HepG2 (cell line): Measurements from ENCODE around the gene RUVBL2. TPM values are rescaled to one million over a fixed set of nuclear protein-coding genes. Genes with fewer than 3 reads are reported as not detected.

ENCODE experiments used
- ATF7 ChIP-seq, 2 experiments: fragments of 450-650 bp in 1 of 2; sonication (generic) in 1 of 2; formaldehyde crosslinking in 1 of 2; IDR thresholded peaks; 2 replicates each; pipeline versions ENCODE4 v1.4.0 to v1.6.1; 2016 to 2020; ENCODE audit warnings: antibody characterized with exemption in 1 of 2, mild to moderate bottlenecking in 1 of 2, missing genetic modification reagents in 1 of 2
- CHD2 ChIP-seq: IDR thresholded peaks from 2 replicates; pipeline ENCODE4 v1.6.1; 2011; ENCODE audit warnings: low read depth, low read length, improper control_type of control experiment
- CREB3 ChIP-seq: sonication (generic); formaldehyde crosslinking; IDR thresholded peaks from 2 replicates; pipeline ENCODE4 v1.5.0; 2020; ENCODE audit warnings: missing genetic modification reagents
- DNMT3B ChIP-seq: conservative IDR thresholded peaks from 2 replicates; pipeline ENCODE4 v1.6.1; 2016; ENCODE audit warnings: missing biosample characterization, control low read depth
- FOSL1 ChIP-seq: sonication (generic); formaldehyde crosslinking; IDR thresholded peaks from 2 replicates; pipeline ENCODE4 v1.9.0; 2021; ENCODE audit warnings: missing genetic modification reagents, borderline replicate concordance
- HMGXB3 ChIP-seq: sonication (generic); formaldehyde crosslinking; IDR thresholded peaks from 2 replicates; pipeline ENCODE4 v1.4.0; 2020; ENCODE audit warnings: missing genetic modification reagents, borderline replicate concordance
- HNF1B ChIP-seq: sonication (generic); formaldehyde crosslinking; IDR thresholded peaks from 2 replicates; pipeline ENCODE4 v1.5.1; 2020; ENCODE audit warnings: mild to moderate bottlenecking, moderate library complexity, missing genetic modification reagents
- IKZF4 ChIP-seq: sonication (generic); formaldehyde crosslinking; IDR thresholded peaks from 2 replicates; pipeline ENCODE4 v1.5.1; 2020; ENCODE audit warnings: borderline replicate concordance, mild to moderate bottlenecking, low read depth, missing genetic modification reagents; ENCODE audit errors: not compliant biosample characterization
- MXD4 ChIP-seq: IDR thresholded peaks from 2 replicates; pipeline ENCODE4 v1.6.1; 2016; ENCODE audit warnings: mild to moderate bottlenecking, missing biosample characterization, missing genetic modification reagents
- NR2C2 ChIP-seq: sonication (generic); formaldehyde crosslinking; IDR thresholded peaks from 2 replicates; pipeline ENCODE4 v1.4.0; 2020; ENCODE audit warnings: missing genetic modification reagents, mild to moderate bottlenecking, moderate library complexity, borderline replicate concordance
- REPIN1 ChIP-seq: sonication (generic); formaldehyde crosslinking; IDR thresholded peaks from 2 replicates; pipeline ENCODE4 v1.8.0; 2022; ENCODE audit warnings: missing genetic modification reagents, low read depth, mild to moderate bottlenecking, borderline replicate concordance
- RXRB ChIP-seq: IDR thresholded peaks from 2 replicates; pipeline ENCODE4 v1.6.1; 2016; ENCODE audit warnings: borderline replicate concordance, missing genetic modification reagents, missing compliant biosample characterization
- SMYD3 ChIP-seq: sonication (generic); formaldehyde crosslinking; IDR thresholded peaks from 2 replicates; pipeline ENCODE4 v1.8.1; 2023; ENCODE audit warnings: mild to moderate bottlenecking, missing genetic modification reagents
- ZBTB39 ChIP-seq: sonication (generic); formaldehyde crosslinking; IDR thresholded peaks from 2 replicates; pipeline ENCODE4 v1.5.0; 2020; ENCODE audit warnings: missing genetic modification reagents
- ZKSCAN5 ChIP-seq: sonication (generic); formaldehyde crosslinking; IDR thresholded peaks from 2 replicates; pipeline ENCODE4 v1.5.1; 2020; ENCODE audit warnings: mild to moderate bottlenecking, missing genetic modification reagents
- ZNF451 ChIP-seq: sonication (generic); formaldehyde crosslinking; IDR thresholded peaks from 2 replicates; pipeline ENCODE4 v1.5.0; 2020; ENCODE audit warnings: mild to moderate bottlenecking, missing genetic modification reagents
- ZNF576 ChIP-seq: sonication (generic); formaldehyde crosslinking; IDR thresholded peaks from 2 replicates; pipeline ENCODE4 v1.4.0; 2020; ENCODE audit warnings: mild to moderate bottlenecking, missing genetic modification reagents
- ZNF703 ChIP-seq: sonication (generic); formaldehyde crosslinking; IDR thresholded peaks from 2 replicates; pipeline ENCODE4 v1.5.1; 2020; ENCODE audit warnings: missing genetic modification reagents, mild to moderate bottlenecking, moderate library complexity, borderline replicate concordance
- ZNF782 ChIP-seq: sonication (generic); formaldehyde crosslinking; IDR thresholded peaks from 2 replicates; pipeline ENCODE4 v1.4.0; 2020; ENCODE audit warnings: missing genetic modification reagents, mild to moderate bottlenecking, borderline replicate concordance
- polyA plus RNA-seq, 8 experiments: library from polyadenylated mRNA; depleted of rRNA in 3 of 8; stranded (reverse) in 7 of 8; unstranded in 1 of 8; fragments of >200 nt; fragmentation: Illumina TruSeq in 4 of 8; extraction: Trizol in 4 of 8; gene quantifications; 2 replicates each; pipeline versions ENCODE4 v1.2.1 to v1.2.3, GENCODE V29; 2011 to 2016; ENCODE audit warnings: low read depth in 4 of 8, missing spikeins in 1 of 8, mixed read lengths in 1 of 8; ENCODE audit not compliant: insufficient read depth in 1 of 8
- total RNA-seq, 5 experiments: library from RNA; depleted of rRNA; stranded (reverse); fragments of >200 nt; fragmentation: Illumina TruSeq; extraction: Trizol; gene quantifications; 2 replicates each; pipeline ENCODE4 v1.2.3, GENCODE V29; 2016; ENCODE audit warnings: low read depth in 1 of 5

RUVBL2 gene
- total and polyA plus RNA-seq, 2 of the 13 experiments (the other 11 are each of a cell fraction or from before 2014, with no cell fraction given): 120 to 122 TPM

GRCh38 chr19:48968179-48968661 is 25.5 kb upstream of the RUVBL2 start (continued):
- TF ChIP-seq HMGXB3 (CRISPR knock-in tag) (no peak), CREB3 (CRISPR knock-in tag) (no peak), FOSL1 (CRISPR knock-in tag) (no peak), MXD4 (no peak), SMYD3 (CRISPR knock-in tag) (no peak), ZKSCAN5 (CRISPR knock-in tag) (no peak), NR2C2 (peak; percentile 7; the same call in 1 of the 2 replicates), ZBTB39 (CRISPR knock-in tag) (no peak), CHD2 (0 out of 2 replicates have a peak, but pooled peaks have one; percentile 13), HNF1B (no peak), REPIN1 (CRISPR knock-in tag) (no peak; the same call in 1 of the 2 replicates), ZNF782 (CRISPR knock-in tag) (no peak), ZNF576 (no peak), ZNF451 (CRISPR knock-in tag) (no peak), ZNF703 (0 out of 2 replicates have a peak, but pooled peaks have one; percentile 6), DNMT3B (CRISPR knock-in tag) (no peak; the same call in 1 of the 2 replicates), IKZF4 (CRISPR knock-in tag) (no peak), ATF7 (IDR thresholded peaks at IDR 0.05) (no peak), ATF7 (CRISPR knock-in tag; IDR thresholded peaks at IDR 0.05) (no peak), RXRB (CRISPR knock-in tag) (no peak)
